Neural cell (in vitro differentiated cells): ENCODE data around the gene ATG7. TPM values are rescaled to one million over a fixed set of nuclear protein-coding genes. Genes with fewer than 3 reads are reported as not detected.

ENCODE experiments used
- H2AFZ ChIP-seq: fragments of 200-600, 300-800 bp; sonication (generic), shearing (Covaris generic); 2 replicates; pipeline ENCODE4 v1.6.0; 2014; ENCODE audit warnings: low read depth, mild to moderate bottlenecking, antibody characterized with exemption, low read length, moderate library complexity
- H3F3A ChIP-seq: fragments of 200-600 bp; shearing (Covaris generic); 2 replicates; pipeline ENCODE4 v1.6.1; 2016; ENCODE audit warnings: mild to moderate bottlenecking, moderate library complexity, mixed read lengths, antibody characterized with exemption, low read length; ENCODE audit not compliant: insufficient read depth, poor library complexity, severe bottlenecking
- H3K27ac ChIP-seq: fragments of 200-600, 300-800 bp; sonication (generic), shearing (Covaris generic); 2 replicates; pipeline ENCODE4 v1.5.1; 2014; ENCODE audit warnings: mild to moderate bottlenecking, low read length, moderate library complexity
- H3K27me3 ChIP-seq: fragments of 300-800, 200-600 bp; sonication (generic), shearing (Covaris generic); 2 replicates; pipeline ENCODE4 v1.6.0; 2014; ENCODE audit warnings: mild to moderate bottlenecking, low read depth, low read length, moderate library complexity; ENCODE audit not compliant: insufficient read depth
- H3K36me3 ChIP-seq: fragments of 300-800, 200-600 bp; sonication (generic), shearing (Covaris generic); 2 replicates; pipeline ENCODE4 v1.5.1; 2014; ENCODE audit warnings: mild to moderate bottlenecking, antibody characterized with exemption, low read length, moderate library complexity; ENCODE audit not compliant: insufficient read depth
- H3K4me2 ChIP-seq: fragments of 300-800, 200-600 bp; sonication (generic), shearing (Covaris generic); 2 replicates; pipeline ENCODE4 v1.6.0; 2014; ENCODE audit warnings: mild to moderate bottlenecking, low read length
- H3K4me3 ChIP-seq: fragments of 300-800, 200-600 bp; sonication (generic), shearing (Covaris generic); 2 replicates; pipeline ENCODE4 v1.5.1; 2014; ENCODE audit warnings: mild to moderate bottlenecking, low read length, moderate library complexity
- H3K79me2 ChIP-seq: fragments of 200-600 bp; shearing (Covaris generic); replicated peaks from 2 replicates; pipeline ENCODE4 v1.6.0; 2014; ENCODE audit warnings: mild to moderate bottlenecking, low read length, moderate library complexity; ENCODE audit not compliant: insufficient read depth
- H3K9ac ChIP-seq: fragments of 300-800, 200-600 bp; sonication (generic), shearing (Covaris generic); 2 replicates; pipeline ENCODE4 v1.6.1; 2016; ENCODE audit warnings: mild to moderate bottlenecking, low read length, mixed read lengths
- H3K9me2 ChIP-seq: fragments of 200-600 bp; shearing (Covaris generic); 2 replicates; pipeline ENCODE4 v1.6.1; 2016; ENCODE audit warnings: mild to moderate bottlenecking, low read length, mixed read lengths; ENCODE audit not compliant: insufficient read depth
- H3K9me3 ChIP-seq: fragments of 200-600, 300-800 bp; sonication (generic), shearing (Covaris generic); 2 replicates; pipeline ENCODE4 v1.6.1; 2016; ENCODE audit warnings: mild to moderate bottlenecking, mixed run types, low read length, moderate library complexity, mixed read lengths
- H4K20me1 ChIP-seq: fragments of 200-600 bp; shearing (Covaris generic); 2 replicates; pipeline ENCODE4 v1.6.1; 2016; ENCODE audit warnings: mild to moderate bottlenecking, mixed run types; ENCODE audit not compliant: insufficient read depth
- EP300 ChIP-seq: fragments of 450-650 bp; conservative IDR thresholded peaks from 2 replicates; pipeline ENCODE4 v1.6.1; 2014; ENCODE audit warnings: antibody characterized with exemption, mild to moderate bottlenecking, moderate library complexity; ENCODE audit not compliant: poor library complexity, severe bottlenecking
- EZH2 ChIP-seq: fragments of 200-600, 300-800 bp; shearing (Covaris generic), sonication (generic); IDR thresholded peaks from 2 replicates; pipeline ENCODE4 v1.6.1; 2014; ENCODE audit warnings: antibody characterized with exemption, low read length, borderline replicate concordance, mild to moderate bottlenecking; ENCODE audit not compliant: insufficient read depth, poor library complexity, severe bottlenecking
- MXI1 ChIP-seq: fragments of 450-650 bp; conservative IDR thresholded peaks from 2 replicates; pipeline ENCODE4 v1.6.1; 2014; ENCODE audit warnings: antibody characterized with exemption, mild to moderate bottlenecking; ENCODE audit not compliant: poor library complexity, severe bottlenecking
- POLR2AphosphoS5 ChIP-seq: IDR thresholded peaks from 2 replicates; pipeline ENCODE4 v1.6.1; 2012
- RAD21 ChIP-seq: fragments of 450-650 bp; conservative IDR thresholded peaks from 2 replicates; pipeline ENCODE4 v1.6.1; 2014; ENCODE audit warnings: antibody characterized with exemption, mild to moderate bottlenecking, moderate library complexity
- REST ChIP-seq: IDR thresholded peaks from 2 replicates; pipeline ENCODE4 v1.6.1; 2012; ENCODE audit warnings: borderline replicate concordance
- SMC3 ChIP-seq: fragments of 450-650 bp; conservative IDR thresholded peaks from 2 replicates; pipeline ENCODE4 v1.6.1; 2014; ENCODE audit warnings: antibody characterized with exemption, mild to moderate bottlenecking, moderate library complexity; ENCODE audit not compliant: poor library complexity
- TAF1 ChIP-seq: IDR thresholded peaks from 2 replicates; pipeline ENCODE4 v1.6.1; 2012; ENCODE audit warnings: low read depth
- polyA plus RNA-seq: library from polyadenylated mRNA; depleted of rRNA; stranded (reverse); fragments of >200 nt; gene quantifications from 2 replicates; pipeline ENCODE4 v1.2.3, GENCODE V29; 2014

ATG7 gene
- polyA plus RNA-seq, 1 donor from 2014 or later: 28.8 TPM

DNA sequence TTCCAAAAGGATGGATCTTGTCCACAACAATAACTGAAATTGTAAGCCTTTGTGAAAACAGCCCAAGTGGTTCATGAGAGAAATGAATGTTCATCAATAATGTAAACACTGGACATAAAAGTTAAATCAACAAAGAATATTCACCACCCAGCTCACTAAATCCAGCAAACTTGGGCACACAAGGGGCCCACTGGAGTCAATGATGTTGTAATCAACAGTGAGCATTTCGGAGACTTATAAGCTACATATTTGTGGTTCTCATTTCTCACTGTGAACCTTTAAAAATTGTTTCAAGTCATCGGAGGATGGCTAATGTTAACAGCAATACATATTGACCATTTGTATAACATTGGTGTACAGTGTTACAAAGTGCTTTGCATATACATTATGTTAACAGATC lies 308.4 kb downstream of the ATG7 start:
- Histone ChIP-seq H3K36me3 (no peaks in the 10 kb centered on the region), H4K20me1 (no peaks in the 10 kb centered on the region), H3F3A (peaks cover 4% of the 10 kb centered on the region), H3K4me2 (no peak overlapping the region), H3K4me3 (no peak overlapping the region), H2AFZ (no peak overlapping the region), H3K27me3 (no peaks in the 10 kb centered on the region), H3K27ac (no peak overlapping the region), H3K79me2 (peaks cover 61% of the 10 kb centered on the region), H3K9me3 (no peaks in the 10 kb centered on the region), H3K9me2 (no peaks in the 10 kb centered on the region), H3K9ac (no peak overlapping the region)
- no peak for TF ChIP-seq RAD21
- TF ChIP-seq SMC3: no peak
- no peak for TF ChIP-seq EZH2

GRCh38 chr3:11581237-11582190 lies 309.3 kb downstream of the ATG7 start:
- Histone ChIP-seq H3K9ac (peak overlapping the region; percentile 58), H3K9me3 (no peaks in the 10 kb centered on the region), H4K20me1 (no peaks in the 10 kb centered on the region), H3K27ac (peak overlapping the region; percentile 73), H2AFZ (no peak overlapping the region), H3K4me3 (peak overlapping the region; percentile 61), H3K4me2 (peak overlapping the region; percentile 27), H3K36me3 (no peaks in the 10 kb centered on the region), H3K27me3 (no peaks in the 10 kb centered on the region), H3F3A (peaks cover 4% of the 10 kb centered on the region), H3K9me2 (no peaks in the 10 kb centered on the region), H3K79me2 (peaks cover 70% of the 10 kb centered on the region)
- no peak for TF ChIP-seq EP300
- TF ChIP-seq MXI1: peak; percentile 52
- no peak for TF ChIP-seq REST
- TF ChIP-seq TAF1: no peak
- peak; percentile 28 for TF ChIP-seq SMC3
- peak; percentile 31 for TF ChIP-seq POLR2AphosphoS5
